Tibial nerve (tissue), 4 donors: ENCODE results near the gene BCL2.

Experiments
- EP300 ChIP-seq, 2 donors: sonication (generic); formaldehyde crosslinking; IDR thresholded peaks; one replicate each; pipeline ENCODE4 v1.6.1; 2017; ENCODE audit warnings: antibody characterized with exemption in 2 of 2, mild to moderate bottlenecking in 1 of 2
- POLR2A ChIP-seq, 2 donors: fragments of 450-650 bp; IDR thresholded peaks; one replicate each; pipeline ENCODE4 v1.6.1; 2017; ENCODE audit warnings: antibody characterized with exemption in 2 of 2, mild to moderate bottlenecking in 2 of 2, moderate library complexity in 2 of 2
- TF ChIP-seq, protein P1 (sequence below), 5 experiments: fragments of 200-600 bp in 3 of 5; fragments of 450-650 bp in 2 of 5; sonication (generic) in 3 of 5; IDR thresholded peaks; one replicate each; pipeline ENCODE4 v1.5.1; 2016 to 2019; ENCODE audit warnings: antibody characterized with exemption in 5 of 5, mild to moderate bottlenecking in 3 of 5, moderate library complexity in 2 of 5

DNA sequence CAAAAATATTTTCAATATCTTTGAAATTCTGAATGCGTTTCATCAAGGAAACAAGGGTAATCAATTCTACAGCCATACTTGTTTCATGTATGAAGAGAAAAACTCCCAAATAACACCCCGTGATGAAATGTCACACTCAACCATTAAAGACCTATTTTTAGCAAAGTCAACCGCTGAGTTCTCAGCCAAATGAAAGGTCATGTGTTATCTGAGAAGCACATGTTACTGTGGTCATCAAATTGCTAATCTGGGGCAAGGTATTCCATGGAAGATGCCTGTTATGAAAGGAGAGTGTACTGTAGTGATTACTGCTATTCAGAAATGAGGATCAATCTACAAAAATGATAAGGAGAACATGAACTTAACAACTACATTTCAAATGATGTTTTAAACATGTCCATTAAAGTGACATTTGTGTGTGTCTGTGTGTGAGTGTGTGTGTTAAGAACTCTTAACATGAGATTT, 126.7 kb downstream of the BCL2 start:
- TF ChIP-seq POLR2A (IDR thresholded peaks at IDR 0.05) (no peak), EP300 (IDR thresholded peaks at IDR 0.05) (no peak)
- TF ChIP-seq, protein P1, sequence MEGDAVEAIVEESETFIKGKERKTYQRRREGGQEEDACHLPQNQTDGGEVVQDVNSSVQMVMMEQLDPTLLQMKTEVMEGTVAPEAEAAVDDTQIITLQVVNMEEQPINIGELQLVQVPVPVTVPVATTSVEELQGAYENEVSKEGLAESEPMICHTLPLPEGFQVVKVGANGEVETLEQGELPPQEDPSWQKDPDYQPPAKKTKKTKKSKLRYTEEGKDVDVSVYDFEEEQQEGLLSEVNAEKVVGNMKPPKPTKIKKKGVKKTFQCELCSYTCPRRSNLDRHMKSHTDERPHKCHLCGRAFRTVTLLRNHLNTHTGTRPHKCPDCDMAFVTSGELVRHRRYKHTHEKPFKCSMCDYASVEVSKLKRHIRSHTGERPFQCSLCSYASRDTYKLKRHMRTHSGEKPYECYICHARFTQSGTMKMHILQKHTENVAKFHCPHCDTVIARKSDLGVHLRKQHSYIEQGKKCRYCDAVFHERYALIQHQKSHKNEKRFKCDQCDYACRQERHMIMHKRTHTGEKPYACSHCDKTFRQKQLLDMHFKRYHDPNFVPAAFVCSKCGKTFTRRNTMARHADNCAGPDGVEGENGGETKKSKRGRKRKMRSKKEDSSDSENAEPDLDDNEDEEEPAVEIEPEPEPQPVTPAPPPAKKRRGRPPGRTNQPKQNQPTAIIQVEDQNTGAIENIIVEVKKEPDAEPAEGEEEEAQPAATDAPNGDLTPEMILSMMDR (IDR thresholded peaks at IDR 0.05): no peak
